Measurements from ENCODE around the gene ITSN1.
"Not testable (repeated sequence)": the region's sequence is repeated elsewhere in the genome, so short reads cannot be mapped to it uniquely, and the experiment has no call there.

The ITSN1 gene

DNA sequence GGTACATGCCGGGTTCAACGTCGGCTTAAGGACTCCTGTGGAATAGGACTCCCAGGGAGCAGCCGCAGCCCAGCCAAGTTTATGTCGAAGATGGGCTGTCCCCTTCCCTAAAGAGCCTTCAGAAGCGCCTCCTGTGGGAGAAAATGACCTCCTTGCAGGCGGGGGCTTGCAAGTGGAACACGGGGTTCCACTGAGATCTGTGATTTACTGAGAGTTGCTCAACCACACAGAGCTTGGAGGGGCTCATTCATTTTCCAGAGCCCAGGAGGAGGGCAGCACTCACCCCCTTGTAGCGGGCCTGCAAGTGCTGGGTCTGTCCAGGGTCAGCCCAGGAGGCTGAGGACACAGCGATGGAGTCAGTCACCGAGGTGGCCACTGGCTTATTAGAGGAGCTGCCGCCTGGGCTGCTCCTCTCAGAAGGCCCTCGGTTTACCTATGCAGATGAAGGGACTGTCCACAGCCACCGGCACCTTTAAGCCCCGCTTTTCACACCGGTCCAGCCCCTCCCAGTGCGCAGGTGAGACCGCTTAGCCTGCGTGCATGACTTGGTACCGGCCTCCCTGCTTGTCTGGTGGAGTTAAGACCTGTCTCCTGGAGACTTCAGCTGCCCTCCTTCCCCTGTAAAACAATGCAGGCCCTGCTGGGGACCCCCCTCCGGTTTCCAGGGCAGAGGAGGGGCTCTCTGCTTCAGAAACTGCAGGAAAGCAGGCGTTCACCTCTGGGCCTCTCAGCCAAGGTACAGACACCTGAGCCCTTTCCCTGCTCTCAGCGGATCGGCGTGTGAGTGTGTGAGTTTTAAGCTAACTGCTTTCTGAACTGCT, 215.8 kb downstream of the ITSN1 start:
- DNase-seq (ENCODE audit: low read depth in 2 of 3, low spot score in 2 of 3) = no peak

DNA sequence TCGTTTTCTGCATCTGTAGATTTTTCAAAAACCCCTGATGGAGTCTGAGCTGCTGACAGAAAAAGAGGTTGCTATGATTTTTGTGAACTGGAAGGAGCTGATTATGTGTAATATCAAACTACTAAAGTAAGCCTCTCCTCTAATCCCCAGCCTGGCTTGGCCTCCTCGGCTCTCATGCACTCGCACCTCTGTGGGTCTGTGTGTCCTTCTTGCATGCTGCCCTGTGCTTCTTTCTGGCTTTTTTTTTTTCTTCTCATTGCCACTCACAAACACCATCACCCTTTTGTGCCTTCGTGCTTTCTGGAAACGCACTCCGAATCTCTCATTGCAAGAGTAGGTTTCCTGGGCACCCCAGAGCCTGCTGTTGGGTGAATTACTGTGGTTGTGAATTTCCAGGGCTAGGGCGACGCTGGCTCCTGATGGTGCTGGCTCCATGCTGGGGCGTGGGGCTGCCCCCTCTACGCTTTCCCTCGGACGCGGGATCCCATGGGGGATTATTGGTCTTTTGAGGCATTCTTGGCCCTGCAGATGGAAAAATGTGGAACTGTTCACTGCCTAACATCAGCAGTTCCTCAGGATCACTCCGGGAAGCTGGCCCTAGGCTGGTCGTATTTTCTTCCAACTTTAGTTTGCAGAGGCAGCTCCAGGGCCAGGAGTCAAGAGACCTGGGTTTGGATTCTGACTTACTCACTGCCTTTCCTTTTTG, 216.5 kb downstream of the ITSN1 start:
- no peak for DNase-seq (ENCODE audit: low read depth in 2 of 3, low spot score in 2 of 3)

DNA sequence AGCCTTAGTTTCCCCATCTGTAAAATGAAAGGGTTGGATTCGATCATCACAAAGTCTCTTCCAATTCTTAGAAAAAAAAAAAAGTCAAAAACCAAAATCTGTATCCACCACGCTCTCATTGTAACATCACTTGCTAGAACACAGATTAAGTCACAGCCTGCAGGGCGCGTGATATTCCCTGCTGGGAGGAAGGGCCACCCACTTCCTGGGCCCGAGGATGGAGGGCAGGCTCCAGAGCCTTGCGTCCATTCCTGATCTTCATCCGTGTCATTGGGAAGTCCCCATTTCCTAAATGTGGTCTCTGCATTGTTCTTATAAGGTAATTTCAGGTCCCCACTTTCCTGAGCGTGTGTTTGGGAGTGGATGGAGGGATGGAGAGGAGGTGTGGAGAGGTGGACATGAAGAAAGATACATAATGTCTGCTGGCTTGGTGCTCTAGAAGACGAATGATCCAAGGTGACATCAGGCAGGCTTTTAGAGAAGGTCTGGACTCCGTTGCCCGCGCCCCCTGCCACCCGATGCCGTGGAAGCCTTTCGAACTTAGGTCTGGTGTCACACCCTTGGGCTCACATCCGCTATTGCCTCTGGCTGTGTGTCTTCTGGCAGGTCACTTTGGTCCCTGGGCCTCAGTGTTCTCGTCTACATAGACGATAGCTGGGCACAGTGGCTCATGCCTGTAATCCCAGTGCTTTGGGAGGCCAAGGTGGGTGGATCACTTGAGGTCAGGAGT, 217.2 kb downstream of the ITSN1 start:
- DNase-seq (ENCODE audit: low read depth in 2 of 3, low spot score in 2 of 3) = no peak

DNA sequence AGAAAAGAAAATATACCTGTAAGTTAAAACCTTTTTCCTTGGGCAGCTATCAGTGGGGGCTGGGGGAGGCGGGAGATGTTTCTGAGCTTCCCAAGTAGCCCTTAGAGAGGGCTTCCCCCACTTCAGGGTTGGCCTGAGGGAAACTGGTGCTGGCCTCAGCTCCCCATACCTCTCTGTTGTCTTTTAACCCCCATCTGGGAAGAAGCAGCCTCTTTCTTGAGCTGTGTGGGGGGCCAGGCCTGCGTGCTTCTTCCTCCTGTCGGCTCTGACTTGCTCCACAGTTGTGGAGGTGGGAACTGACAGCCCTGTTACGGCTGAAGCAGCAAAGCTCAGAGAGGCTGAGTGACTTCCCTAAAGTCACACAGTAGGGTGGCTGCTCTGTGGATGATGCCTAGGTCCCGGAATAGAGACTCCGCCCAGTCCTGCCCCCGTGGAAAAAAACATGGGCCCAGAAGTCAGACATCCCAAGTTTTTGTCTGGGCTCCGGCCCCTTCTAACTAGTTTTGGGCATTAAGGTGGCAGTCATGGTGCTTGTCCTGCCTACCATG, 218.1 kb downstream of the ITSN1 start:
- DNase-seq (ENCODE audit: low read depth in 2 of 3, low spot score in 2 of 3) = no peak

DNA sequence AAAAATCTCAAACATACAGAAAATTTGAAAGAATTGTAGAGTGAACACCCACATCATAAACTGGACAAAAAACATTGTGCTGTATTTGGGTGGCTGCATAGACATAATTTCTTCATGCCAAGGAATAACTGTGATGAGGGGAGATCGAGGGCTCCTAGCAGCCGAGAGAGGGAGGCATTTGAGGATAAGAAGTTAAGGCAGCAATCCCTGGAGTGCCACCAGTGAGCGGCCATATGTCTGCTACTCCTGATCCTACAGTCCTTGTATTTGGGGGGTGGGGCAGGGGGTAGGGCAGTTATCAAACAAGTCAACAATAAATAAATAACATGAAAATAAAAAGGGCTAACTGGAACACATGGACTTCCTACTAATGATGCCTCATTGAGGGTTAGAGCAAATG, 218.8 kb downstream of the ITSN1 start:
- DNase-seq (ENCODE audit: low read depth in 2 of 3, low spot score in 2 of 3) = no peak

DNA sequence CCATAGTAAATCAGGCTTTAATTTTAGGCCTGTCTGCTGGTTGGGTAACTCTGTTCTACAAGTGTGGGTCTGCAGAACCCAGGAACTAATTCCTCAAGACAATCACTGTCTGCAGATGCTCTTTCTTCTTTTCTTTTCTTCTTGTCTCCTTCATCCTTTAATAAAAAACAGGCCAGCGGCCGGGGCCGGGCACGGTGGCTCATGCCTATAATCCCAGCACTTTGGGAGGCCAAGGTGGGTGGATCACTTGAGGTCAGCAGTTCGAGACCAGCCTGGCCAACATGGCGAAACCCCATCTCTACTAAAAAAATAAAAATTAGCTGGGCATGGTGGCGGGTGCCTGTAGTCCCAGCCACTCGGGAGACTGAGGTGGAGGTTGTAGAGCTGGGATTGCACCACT, 220.9 kb downstream of the ITSN1 start:
- DNase-seq (ENCODE audit: low read depth in 2 of 3, low spot score in 2 of 3) = not testable (repeated sequence)

DNA sequence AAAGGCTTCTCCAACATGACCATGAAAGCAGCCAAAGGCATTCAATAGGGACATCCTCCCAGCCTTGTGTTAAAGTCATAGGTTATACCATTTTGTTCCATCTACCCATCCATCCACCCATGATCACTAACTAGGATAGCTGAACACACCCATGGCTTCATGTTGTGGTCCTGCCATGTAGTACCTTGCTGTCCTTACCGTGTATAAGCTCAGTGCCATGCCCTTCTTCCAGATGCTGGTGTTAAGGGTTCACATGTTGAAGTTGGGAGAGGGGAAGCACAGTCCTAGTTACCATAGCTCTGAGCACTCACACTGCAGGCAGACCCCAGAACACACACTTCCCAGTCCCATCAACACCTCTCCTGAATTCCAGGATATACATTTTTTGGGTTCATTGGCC, 221.8 kb downstream of the ITSN1 start:
- DNase-seq (ENCODE audit: low read depth in 2 of 3, low spot score in 2 of 3) = no peak

DNA sequence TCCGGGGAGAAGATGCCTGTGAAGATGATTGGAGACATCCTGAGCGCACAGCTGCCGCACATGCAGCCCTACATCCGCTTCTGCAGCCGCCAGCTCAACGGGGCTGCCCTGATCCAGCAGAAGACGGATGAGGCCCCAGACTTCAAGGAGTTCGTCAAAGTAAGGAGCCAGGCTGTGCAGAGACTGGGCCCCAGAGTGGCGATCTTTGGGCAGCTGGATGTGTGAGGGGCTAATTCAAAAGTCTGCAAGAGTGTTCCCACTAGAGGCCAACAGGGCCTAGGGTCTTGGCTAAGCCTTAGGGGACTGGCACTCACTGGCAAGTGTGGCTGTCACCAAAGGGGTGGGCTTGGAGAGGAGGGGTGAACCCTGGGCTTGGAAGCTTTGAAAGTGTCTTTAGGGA, 222.9 kb downstream of the ITSN1 start:
- DNase-seq (ENCODE audit: low read depth in 2 of 3, low spot score in 2 of 3) = no peak

DNA sequence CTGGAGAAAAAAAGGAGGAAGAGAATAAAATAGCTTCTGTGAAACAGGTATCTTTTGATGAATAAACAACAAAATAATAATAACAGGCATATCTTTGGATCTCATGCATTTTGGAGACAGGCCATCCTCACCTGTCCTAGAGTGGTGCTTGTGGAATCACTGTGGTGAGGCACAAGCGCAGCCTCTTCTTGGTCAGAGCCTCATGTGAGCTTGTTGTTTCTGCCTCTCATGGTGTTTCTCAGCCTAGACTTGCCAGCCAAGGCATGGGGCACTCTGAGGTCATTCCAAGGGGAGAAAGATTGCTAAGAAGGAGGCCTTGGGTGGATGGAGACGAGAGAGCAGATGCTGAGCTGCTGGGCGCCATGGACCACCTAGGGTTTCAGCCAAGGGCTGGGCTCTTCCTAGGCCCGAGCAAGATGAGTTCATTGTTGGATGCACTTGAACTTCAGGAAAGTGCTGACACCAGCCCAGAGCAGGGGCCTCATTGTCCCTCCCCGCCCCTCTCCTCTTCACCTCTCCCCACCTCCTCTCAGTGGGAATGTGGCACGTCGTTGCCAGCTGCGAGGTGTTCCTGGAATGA, 223.8 kb downstream of the ITSN1 start:
- DNase-seq (ENCODE audit: low read depth in 2 of 3, low spot score in 2 of 3) = no peak

DNA sequence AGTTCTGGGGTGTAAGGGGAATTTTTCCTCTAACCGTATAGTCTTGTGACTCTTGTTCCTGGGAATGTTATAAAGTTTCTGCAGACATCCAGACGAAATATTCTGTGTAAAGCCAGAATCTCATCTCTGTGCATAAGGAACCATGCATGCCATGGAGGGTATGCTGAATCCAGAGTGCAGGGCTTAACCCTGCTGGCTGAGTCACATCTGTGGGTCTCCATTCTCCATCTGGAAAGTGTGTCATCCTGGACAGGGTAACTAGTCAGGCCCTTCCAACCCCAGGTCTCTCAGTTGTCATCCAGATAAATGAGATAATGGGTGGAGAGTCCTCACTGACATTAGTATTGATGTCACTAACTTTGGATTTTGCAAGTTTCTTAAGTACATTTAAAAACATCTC, 224.5 kb downstream of the ITSN1 start:
- DNase-seq (ENCODE audit: low read depth in 2 of 3, low spot score in 2 of 3) = no peak

DNA sequence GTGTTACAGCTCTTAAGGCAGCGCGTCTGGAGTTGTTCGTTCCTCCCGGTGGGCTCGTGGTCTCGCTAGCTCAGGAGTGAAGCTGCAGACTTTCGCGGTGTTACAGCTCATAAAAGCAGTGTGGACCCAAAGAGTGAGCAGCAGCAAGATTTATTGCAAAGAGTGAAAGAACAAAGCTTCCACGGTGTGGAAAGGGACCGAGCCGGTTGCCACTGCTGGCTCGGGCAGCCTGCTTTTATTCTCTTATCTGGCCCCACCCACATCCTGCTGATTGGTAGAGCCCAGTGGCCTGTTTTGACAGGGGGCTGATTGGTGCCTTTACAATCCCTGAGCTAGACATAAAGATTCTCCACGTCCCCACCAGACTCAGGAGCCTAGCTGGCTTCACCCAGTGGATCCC, 225.6 kb downstream of the ITSN1 start:
- not testable (repeated sequence) for DNase-seq (ENCODE audit: low read depth in 2 of 3, low spot score in 2 of 3)

DNA sequence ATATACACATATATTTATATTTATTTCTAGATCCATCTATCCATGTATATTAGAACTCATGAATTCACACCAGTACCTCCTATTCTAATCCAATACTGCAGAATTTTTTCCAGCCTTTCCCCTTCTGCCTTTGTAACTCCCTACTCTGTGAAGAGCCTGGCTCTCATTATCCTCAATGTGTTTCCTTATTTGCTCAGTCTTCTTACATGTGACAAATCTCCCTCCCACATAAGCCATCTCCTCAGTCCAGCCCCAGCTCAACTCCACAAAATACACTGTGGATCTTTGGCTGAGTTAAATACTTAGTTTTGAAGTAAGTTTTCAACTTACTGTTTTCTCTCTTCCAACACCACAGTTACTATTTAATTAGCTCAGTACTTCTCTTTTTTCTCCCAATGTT, 227.6 kb downstream of the ITSN1 start:
- DNase-seq (ENCODE audit: low read depth in 2 of 3, low spot score in 2 of 3) = no peak

DNA sequence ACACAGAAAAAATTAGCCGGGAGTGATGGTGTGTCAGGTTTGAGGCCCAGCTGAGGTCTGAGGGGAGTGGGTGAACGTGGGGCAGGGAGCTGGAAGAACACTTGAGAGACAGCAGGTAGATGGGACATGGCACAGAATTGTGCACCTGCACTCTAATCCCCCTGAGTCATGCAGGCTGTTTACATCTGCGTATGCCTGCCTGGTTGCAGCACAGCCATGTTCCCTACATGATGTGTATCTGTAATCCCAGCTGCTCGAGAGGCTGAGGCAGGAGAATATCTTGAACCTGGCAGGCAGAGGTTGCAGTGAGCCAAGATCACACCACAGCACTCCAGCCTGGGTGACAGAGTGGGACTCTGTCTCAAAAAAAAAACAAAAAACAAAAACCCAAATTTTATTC, 228.5 kb downstream of the ITSN1 start:
- no peak for DNase-seq (ENCODE audit: low read depth in 2 of 3, low spot score in 2 of 3)

DNA sequence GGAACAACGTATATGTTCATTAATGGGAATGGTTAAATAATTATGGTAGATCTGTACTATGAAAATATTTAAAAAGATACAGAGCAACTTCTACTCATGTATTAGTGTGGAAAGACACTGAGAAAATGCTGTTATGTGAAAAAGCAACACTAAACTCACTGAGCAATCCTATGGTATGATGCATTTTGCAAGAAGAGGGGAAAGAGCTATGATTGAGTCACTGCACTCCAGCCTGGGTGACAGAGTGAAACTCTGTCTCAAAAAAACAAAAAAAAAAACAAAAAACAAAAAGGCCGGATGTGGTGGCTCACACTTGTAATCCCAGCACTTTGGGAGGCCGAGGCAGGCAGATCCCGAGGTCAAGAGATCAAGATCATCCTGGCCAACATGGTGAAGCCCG, 228.9 kb downstream of the ITSN1 start:
- no peak for DNase-seq (ENCODE audit: low read depth in 2 of 3, low spot score in 2 of 3)

DNA sequence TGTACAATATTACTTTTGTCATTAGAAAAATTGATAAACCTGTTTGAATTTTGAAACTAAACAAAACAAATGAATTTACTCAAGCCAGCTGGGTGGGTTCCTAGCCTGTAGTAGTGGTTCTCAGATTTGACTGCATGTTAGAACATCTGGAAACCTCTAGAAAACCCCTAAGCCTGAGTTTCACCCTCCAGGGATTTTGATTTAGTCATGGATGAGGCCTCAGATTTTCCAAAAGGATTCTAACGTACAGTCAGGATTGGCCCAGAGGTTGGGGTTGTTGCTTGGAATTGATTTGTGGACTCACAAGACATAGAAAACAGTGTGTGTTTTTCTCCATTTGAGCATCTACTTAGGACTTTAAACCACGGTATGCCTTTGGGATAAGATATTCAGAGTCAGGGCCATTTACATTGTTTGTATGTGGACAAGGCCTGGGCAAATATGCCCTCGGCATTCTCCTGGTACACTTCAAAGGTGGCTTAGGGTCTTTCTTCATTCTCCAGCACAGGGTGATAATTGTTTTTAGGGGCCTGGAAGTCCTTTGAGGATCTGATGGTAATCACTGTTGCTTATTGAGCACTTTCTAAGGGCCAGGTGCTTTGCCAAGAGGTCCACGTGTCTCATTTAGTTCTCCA, 230.7 kb downstream of the ITSN1 start:
- DNase-seq (ENCODE audit: low read depth in 2 of 3, low spot score in 2 of 3) = no peak

DNA sequence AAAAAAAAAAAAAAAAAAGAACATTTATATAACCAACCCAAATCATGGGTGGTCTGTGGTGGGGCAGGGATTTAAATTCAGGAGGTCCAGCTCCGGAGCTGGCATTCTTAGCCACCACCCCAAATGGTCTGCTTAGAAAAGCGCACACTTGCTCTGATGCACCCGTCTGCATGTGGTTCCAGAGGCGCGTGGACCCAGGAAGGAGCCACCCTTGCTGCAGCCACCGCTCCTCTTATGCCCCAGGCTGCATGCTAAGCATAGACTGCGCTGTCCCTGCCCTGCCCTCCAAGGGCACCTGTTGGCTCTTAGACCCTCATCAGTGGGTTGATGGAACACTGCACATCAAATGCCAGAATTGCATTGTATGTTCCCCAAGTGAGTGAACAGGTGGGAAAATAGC, 231.9 kb downstream of the ITSN1 start:
- DNase-seq (ENCODE audit: low read depth in 2 of 3, low spot score in 2 of 3) = no peak

DNA sequence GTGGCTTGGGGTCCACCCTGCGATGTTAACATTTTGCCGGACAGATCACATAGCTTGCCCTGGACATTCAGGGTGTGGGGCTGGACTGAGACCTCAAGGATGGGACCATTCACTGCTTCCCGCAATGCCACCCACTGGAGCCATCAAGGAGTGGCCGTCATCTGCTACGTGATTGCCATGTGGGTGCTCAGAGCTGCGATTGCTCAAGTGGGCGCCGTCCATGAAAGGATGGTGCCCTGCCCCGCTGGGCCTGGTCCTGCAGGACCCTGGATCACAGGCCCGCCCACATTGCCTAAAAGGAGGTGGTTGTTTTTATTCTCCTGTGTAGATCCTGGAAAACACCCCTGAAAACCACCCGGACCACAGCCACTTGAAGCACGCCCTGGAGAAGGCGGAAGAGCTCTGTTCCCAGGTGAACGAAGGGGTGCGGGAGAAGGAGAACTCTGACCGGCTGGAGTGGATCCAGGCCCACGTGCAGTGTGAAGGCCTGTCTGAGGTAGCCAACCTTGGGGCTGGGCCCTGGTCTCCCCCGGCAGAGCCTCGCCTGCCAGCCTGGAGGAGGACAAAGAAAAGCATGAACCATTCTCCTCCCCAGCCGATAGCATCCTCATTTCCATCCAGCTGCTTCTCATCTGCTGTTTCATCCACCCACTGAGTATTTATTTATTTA, 232.9 kb downstream of the ITSN1 start:
- DNase-seq (ENCODE audit: low read depth in 2 of 3, low spot score in 2 of 3) = no peak

DNA sequence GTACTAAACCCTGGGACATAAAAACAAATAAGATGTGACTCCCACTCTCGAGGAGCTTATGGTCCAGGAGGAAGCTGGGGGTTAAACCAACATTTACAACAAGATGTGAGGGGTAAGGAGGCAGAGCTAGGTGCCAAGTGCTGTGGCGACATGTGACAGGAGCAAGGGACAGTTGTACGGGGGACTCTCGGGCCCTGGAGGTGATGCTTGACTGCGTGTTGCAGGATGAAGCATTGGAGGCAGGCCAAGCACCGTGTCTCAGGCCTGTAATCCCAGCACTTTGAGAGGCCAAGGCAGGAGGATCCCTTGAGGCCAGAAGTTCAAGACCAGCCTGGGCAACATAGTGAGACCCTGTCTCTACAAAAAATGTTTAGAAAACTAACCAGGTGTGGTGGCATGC, 236.5 kb downstream of the ITSN1 start:
- DNase-seq (ENCODE audit: low read depth in 2 of 3, low spot score in 2 of 3) = no peak

DNA sequence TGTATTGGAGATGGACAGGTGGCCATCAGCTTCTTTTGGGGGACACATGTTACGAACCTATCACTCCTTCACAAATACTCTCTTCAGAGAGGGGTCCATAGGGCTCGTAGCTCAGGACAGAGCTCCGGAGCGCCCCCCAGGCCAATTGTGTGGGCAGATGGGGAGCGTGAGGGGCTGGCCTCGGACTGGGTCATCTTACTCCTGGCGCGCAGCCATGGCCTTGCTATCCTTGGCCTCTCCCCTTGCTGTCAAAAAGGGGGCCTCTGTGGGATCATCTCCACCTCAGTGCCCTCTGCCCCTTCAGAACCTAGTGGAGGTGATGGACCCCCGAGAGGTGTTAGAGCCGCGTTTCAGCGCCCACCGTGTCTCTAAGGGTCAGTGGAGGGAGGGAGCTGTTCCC, 238.3 kb downstream of the ITSN1 start:
- DNase-seq (ENCODE audit: low read depth in 2 of 3, low spot score in 2 of 3) = no peak

DNA sequence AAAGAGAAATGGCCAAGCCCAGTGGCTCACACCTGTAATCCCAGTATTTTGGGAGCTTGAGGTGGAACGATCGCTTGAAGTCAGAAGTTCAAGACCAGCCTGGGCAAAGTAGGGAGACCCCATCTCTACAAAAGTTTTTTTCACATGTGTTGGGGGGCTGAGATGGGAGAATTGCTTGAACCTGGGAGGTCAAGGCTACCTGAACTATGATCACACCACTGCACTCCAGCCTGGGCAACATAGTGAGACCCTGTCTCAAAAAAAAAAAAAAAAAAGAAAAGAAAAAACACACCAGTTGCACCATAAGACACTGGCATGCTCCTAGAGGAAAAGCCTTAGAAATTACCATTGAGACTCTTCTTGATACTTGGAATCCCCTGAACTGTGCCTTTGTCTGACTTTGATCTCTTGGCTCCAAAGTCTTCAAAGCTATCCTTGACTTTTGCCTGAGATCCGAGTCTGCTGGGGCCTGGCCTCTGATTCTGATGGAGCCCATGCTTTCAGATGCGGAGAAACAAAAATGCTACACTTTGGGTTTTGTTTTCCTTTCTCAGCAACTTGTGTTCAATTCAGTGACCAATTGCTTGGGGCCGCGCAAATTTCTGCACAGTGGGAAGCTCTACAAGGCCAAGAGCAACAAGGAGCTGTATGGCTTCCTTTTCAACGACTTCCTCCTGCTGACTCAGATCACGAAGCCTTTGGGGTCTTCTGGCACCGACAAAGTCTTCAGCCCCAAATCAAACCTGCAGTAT, 239.6 kb downstream of the ITSN1 start:
- DNase-seq (ENCODE audit: low read depth in 2 of 3, low spot score in 2 of 3) = no peak

Data from activated CD8-positive, alpha-beta memory T cell treated with anti-CD3 and anti-CD28 coated beads for 48 hours (primary cell).